Measurements from ENCODE around the gene MECP2. TPM values are rescaled to one million over a fixed set of nuclear protein-coding genes. Genes with fewer than 3 reads are reported as not detected.

MECP2 gene
- total and polyA plus RNA-seq, 2 donors (not counting 1 experiment from before 2014, with no cell fraction given) = 11.5 to 24.9 TPM

GRCh38 chrX:153972368-153973126 is 125.0 kb downstream of the MECP2 start, which contains the start of gene TMEM187:
TSS of gene TMEM187 (plus strand) at chrX:153972754. CDS start at chrX:153982063, 9,309 bp downstream.
- H2AFZ ChIP-seq (ENCODE audit: low read length) = peak within 1 kb of the TSS; percentile 59
- peak within 1 kb of the TSS; percentile 96 for H3K4me2 ChIP-seq (ENCODE audit: extremely low read depth, insufficient read depth, low read length)
- H3K9me3 ChIP-seq (ENCODE audit: control insufficient read depth, insufficient read depth, low read depth, low read length) = no peaks in the 10 kb centered on the region
- H3K36me3 ChIP-seq (ENCODE audit: control insufficient read depth, insufficient read depth, low read length) = no peaks in the 10 kb centered on the region
- peak within 1 kb of the TSS; percentile 98 for H3K9ac ChIP-seq (ENCODE audit: insufficient read depth, low read length)
- H3K27me3 ChIP-seq (ENCODE audit: control insufficient read depth, insufficient read depth, low read length) = no peaks in the 10 kb centered on the region
- peak; percentile 82 to 84 for DNase-seq (ENCODE audit: low read depth in 2 of 2)
- H4K20me1 ChIP-seq (ENCODE audit: control insufficient read depth, extremely low read depth, insufficient read depth, low read length) = no peaks in the 10 kb centered on the region
- peak within 1 kb of the TSS; percentile 81 to 99 (median 90) for H3K4me3 ChIP-seq (replicated peaks in 1 of 4; ENCODE audit: control extremely low read depth in 1 of 4, insufficient read depth in 1 of 4, low read depth in 3 of 4, low read length in 4 of 4)
- H3K79me2 ChIP-seq (ENCODE audit: control insufficient read depth, insufficient read depth, low read length) = peaks cover 43% of the 10 kb centered on the region
- H3K4me1 ChIP-seq (ENCODE audit: control insufficient read depth, extremely low read depth, insufficient read depth, low read length) = peaks cover 10% of the 10 kb centered on the region
- TF ChIP-seq EZH2 (IDR thresholded peaks at IDR 0.05; ENCODE audit: low read length, missing control alignments) (no peak), CTCF (conservative IDR thresholded peaks at IDR 0.05 in 1 of 2, IDR thresholded peaks at IDR 0.05 in 1 of 2; ENCODE audit: low read depth in 1 of 2, low read length in 2 of 2) (no peak)
- peak within 1 kb of the TSS; percentile 100 for H3K27ac ChIP-seq (ENCODE audit: insufficient read depth, low read length)

Other genes starting within 250 kb of the MECP2 start
- gene L1CAM, start 211.5 kb downstream of the MECP2 start, total RNA-seq = under 0.01 and 0.99 TPM in 2 replicates
- gene L1CAM, start 211.5 kb downstream of the MECP2 start, polyA plus RNA-seq = 1.2 and 1.7 TPM in 2 replicates
- not detected in 2 replicates for gene AVPR2, start 193.0 kb downstream of the MECP2 start, total RNA-seq
- gene AVPR2, start 193.0 kb downstream of the MECP2 start, polyA plus RNA-seq = not detected in 2 replicates
- gene ARHGAP4, start 171.5 kb downstream of the MECP2 start, total RNA-seq = 1.3 and 1.5 TPM in 2 replicates
- gene ARHGAP4, start 171.5 kb downstream of the MECP2 start, polyA plus RNA-seq = 0.12 and 0.51 TPM in 2 replicates
- gene NAA10, start 162.7 kb downstream of the MECP2 start, total RNA-seq = 31.6 and 37.0 TPM in 2 replicates
- 66.2 and 115 TPM in 2 replicates for gene NAA10, start 162.7 kb downstream of the MECP2 start, polyA plus RNA-seq
- 5.4 and 8.8 TPM in 2 replicates for gene RENBP, start 153.1 kb downstream of the MECP2 start, total RNA-seq
- gene RENBP, start 153.1 kb downstream of the MECP2 start, polyA plus RNA-seq = 0.90 and 0.92 TPM in 2 replicates
- 7.4 and 10.2 TPM in 2 replicates for gene HCFC1, start 125.9 kb downstream of the MECP2 start, total RNA-seq
- 3.0 and 6.7 TPM in 2 replicates for gene HCFC1, start 125.9 kb downstream of the MECP2 start, polyA plus RNA-seq
- 6.4 and 8.3 TPM in 2 replicates for gene TMEM187, start 125.0 kb downstream of the MECP2 start, total RNA-seq
- 4.6 and 4.7 TPM in 2 replicates for gene TMEM187, start 125.0 kb downstream of the MECP2 start, polyA plus RNA-seq
- gene IRAK1, start 77.8 kb downstream of the MECP2 start, total RNA-seq = 61.1 and 65.9 TPM in 2 replicates
- gene IRAK1, start 77.8 kb downstream of the MECP2 start, polyA plus RNA-seq = 25.9 and 48.1 TPM in 2 replicates
- gene OPN1LW, start 46.5 kb upstream of the MECP2 start, total RNA-seq = not detected in 2 replicates
- not detected in 2 replicates for gene OPN1LW, start 46.5 kb upstream of the MECP2 start, polyA plus RNA-seq
- gene OPN1MW, start 84.9 kb upstream of the MECP2 start, total RNA-seq = not detected in 2 replicates
- not detected in 2 replicates for gene OPN1MW, start 84.9 kb upstream of the MECP2 start, polyA plus RNA-seq
- gene OPN1MW2, start 122.0 kb upstream of the MECP2 start, total RNA-seq = not detected in 2 replicates
- not detected in 2 replicates for gene OPN1MW2, start 122.0 kb upstream of the MECP2 start, polyA plus RNA-seq
- not detected in 2 replicates for gene OPN1MW3, start 159.9 kb upstream of the MECP2 start, total RNA-seq
- not detected in 2 replicates for gene OPN1MW3, start 159.9 kb upstream of the MECP2 start, polyA plus RNA-seq
- not detected in 2 replicates for gene TEX28, start 197.4 kb upstream of the MECP2 start, total RNA-seq
- gene TEX28, start 197.4 kb upstream of the MECP2 start, polyA plus RNA-seq = not detected in 2 replicates
- not detected in 2 replicates for gene TKTL1, start 198.1 kb upstream of the MECP2 start, total RNA-seq
- not detected in 2 replicates for gene TKTL1, start 198.1 kb upstream of the MECP2 start, polyA plus RNA-seq

Data from fibroblast of lung (primary cell).